ENCODE measurements around the gene GAN.

GAN gene

DNA sequence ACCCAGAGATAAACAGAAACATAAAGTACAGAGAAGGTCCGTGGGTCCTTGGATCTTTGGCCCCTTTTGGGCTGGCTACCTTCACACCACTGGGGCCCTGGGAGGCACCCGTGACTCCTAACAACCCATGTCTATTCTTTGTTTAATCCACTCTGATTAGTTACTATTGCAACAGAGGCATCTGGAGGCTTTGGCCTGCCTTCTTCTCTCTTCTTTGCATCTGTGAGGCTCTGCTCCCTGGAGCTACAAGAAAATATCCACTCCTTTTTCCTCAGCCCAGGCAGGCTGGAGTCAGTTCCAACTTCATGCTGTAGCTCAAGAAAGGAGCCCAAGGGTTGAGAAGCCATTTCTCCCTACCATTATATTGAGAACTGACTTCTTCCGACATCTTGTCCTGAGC lies 120.3 kb downstream of the GAN start:
- no peak for DNase-seq

DNA sequence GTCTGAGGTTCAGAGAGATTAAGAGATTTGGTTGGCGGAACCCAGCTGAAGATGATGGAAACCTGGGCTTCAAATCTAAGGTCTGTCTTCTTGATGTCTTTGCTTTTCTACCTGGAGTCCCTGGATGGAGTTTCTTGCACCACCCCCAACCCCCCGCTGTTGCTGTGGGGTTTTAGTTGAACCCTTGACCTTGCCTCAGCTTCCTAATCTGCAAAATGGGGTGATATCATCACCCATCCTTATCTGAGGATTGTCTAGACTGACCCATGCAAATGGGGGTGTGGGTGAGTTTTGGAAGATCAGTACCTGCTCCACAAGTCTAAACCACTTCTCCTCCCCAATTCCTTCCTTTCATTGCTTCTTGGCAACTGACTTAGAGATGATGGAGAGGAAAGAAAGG lies 120.8 kb downstream of the GAN start:
- DNase-seq = no peak

DNA sequence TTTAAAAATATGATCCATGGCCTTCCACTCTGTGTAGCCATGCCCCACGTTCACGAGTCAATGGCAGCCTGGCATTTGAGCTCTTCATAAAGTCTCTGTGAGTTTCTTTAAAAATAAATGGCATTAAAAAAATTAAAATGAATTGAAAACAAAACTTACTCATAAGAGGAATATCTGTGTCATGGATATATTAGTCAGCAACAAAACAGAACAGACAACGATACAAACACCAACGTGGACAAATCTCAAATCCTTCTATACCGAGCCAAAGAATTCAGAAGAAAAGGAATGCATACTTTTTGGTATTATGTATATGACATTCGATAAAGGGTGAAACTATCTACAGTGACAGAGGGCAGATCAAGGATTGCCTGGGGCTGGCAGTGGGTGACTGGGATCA lies 121.6 kb downstream of the GAN start:
- DNase-seq = no peak

DNA sequence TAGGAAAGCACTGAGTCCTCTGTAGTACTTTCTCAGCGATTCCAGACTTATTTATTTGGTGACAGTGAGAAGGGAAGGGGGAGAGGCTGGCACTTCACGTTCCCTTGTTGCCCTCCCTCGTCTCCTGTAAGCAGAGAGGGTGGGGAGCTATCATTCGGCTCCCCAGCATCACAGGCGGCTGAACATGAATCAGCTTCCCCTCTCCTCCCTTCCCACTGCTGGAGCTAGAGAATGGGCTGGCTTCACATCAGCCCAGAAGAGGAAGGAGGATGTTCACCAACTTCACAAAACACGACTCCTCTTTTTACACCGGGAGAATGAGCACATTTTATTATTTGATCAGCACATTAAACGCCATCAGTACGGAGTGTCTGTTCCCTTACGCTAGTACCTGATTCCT lies 123.1 kb downstream of the GAN start:
- DNase-seq = peak; percentile 12 to 34
